SU-DHL-6 (cell line): ENCODE data around the gene PFKFB2.

Source experiments
- EZH2phosphoT487 ChIP-seq: fragments of 200-600 bp; sonication (generic), shearing (Covaris generic); conservative IDR thresholded peaks from 2 replicates; pipeline ENCODE4 v1.6.1; 2018; ENCODE audit warnings: mild to moderate bottlenecking, antibody characterized with exemption, low read length, moderate library complexity, mixed read lengths
- TF ChIP-seq, protein P1 (sequence below): fragments of 200-600 bp; sonication (generic); IDR thresholded peaks from one replicate; pipeline ENCODE4 v1.5.1; 2017; ENCODE audit warnings: antibody characterized with exemption, mild to moderate bottlenecking, low read length, moderate library complexity; ENCODE audit not compliant: insufficient read depth, poor library complexity, severe bottlenecking

DNA sequence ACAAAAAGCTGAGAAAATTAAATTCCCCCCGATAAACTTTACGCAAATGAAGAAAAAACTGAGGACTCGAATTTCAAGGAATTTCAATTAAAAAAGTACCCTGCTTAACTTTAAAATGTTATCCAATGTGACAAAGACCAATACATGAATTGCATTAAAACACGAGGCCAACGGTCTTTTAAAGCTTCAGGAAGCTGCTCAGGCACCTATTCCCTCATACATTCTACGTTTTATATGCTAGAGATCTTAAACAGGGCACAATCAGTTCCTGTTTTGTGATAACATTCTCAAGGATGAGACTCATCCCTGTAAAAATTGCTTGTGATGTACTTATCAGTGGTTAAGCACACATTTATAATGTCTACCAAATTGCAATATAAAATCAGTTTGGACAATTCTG lies 5.0 kb upstream of the PFKFB2 start:
- TF ChIP-seq, protein P1, sequence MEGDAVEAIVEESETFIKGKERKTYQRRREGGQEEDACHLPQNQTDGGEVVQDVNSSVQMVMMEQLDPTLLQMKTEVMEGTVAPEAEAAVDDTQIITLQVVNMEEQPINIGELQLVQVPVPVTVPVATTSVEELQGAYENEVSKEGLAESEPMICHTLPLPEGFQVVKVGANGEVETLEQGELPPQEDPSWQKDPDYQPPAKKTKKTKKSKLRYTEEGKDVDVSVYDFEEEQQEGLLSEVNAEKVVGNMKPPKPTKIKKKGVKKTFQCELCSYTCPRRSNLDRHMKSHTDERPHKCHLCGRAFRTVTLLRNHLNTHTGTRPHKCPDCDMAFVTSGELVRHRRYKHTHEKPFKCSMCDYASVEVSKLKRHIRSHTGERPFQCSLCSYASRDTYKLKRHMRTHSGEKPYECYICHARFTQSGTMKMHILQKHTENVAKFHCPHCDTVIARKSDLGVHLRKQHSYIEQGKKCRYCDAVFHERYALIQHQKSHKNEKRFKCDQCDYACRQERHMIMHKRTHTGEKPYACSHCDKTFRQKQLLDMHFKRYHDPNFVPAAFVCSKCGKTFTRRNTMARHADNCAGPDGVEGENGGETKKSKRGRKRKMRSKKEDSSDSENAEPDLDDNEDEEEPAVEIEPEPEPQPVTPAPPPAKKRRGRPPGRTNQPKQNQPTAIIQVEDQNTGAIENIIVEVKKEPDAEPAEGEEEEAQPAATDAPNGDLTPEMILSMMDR: no peak
- TF ChIP-seq EZH2phosphoT487: no peak
